Kidney (tissue), 14 donors: ENCODE data around the gene ARHGAP29. TPM values are rescaled to one million over a fixed set of nuclear protein-coding genes. Genes with fewer than 3 reads are reported as not detected.

Experiments used
- DNase-seq, 5 donors: peaks; one replicate each; pipeline ENCODE4 v3.0.0-alpha.2; 2013 to 2020
- FAIRE-seq: peaks from 2 replicates; lab custom pipeline; 2012; peaks lifted over from hg19 to GRCh38; lab: Jason Lieb, UNC
- H3K27ac ChIP-seq, 2 donors: one replicate each; pipeline ENCODE4 v1.7.0; 2013; ENCODE audit warnings: low read depth in 2 of 2, low read length in 2 of 2, inconsistent platforms in 1 of 2
- H3K27me3 ChIP-seq: one replicate; pipeline ENCODE4 v1.7.1; 2013; ENCODE audit warnings: low read length, inconsistent platforms; ENCODE audit not compliant: control insufficient read depth, insufficient read depth
- H3K36me3 ChIP-seq, 3 donors: one replicate each; pipeline versions ENCODE4 v1.7.0 to v1.7.1; 2013; ENCODE audit warnings: low read length in 3 of 3, control low read depth in 1 of 3, inconsistent platforms in 1 of 3; ENCODE audit not compliant: insufficient read depth in 3 of 3, control insufficient read depth in 2 of 3
- H3K4me1 ChIP-seq, 3 donors: one replicate each; pipeline versions ENCODE4 v1.7.0 to v1.7.1; 2013; ENCODE audit warnings: low read length in 3 of 3, inconsistent platforms in 1 of 3, low read depth in 1 of 3; ENCODE audit not compliant: control insufficient read depth in 2 of 3, insufficient read depth in 2 of 3
- H3K4me3 ChIP-seq, 3 donors: one replicate each; pipeline versions ENCODE4 v1.7.0 to v1.8.1; 2013; ENCODE audit warnings: low read length in 3 of 3, control low read depth in 1 of 3, inconsistent platforms in 1 of 3
- H3K9ac ChIP-seq, 3 donors: one replicate each; pipeline versions ENCODE4 v1.7.0 to v1.7.1; 2013; ENCODE audit warnings: low read length in 3 of 3, control low read depth in 1 of 3, inconsistent platforms in 1 of 3
- H3K9me3 ChIP-seq, 3 donors: one replicate each; pipeline versions ENCODE4 v1.7.0 to v1.7.1; 2013; ENCODE audit warnings: low read length in 3 of 3, control low read depth in 1 of 3, inconsistent platforms in 1 of 3; ENCODE audit not compliant: control insufficient read depth in 2 of 3, insufficient read depth in 1 of 3
- intact Hi-C: fragments of 100-400 bp; cut with DNase I; formaldehyde crosslinking; loops from one replicate; pipeline ENCODE4 v1.11.1; 2022
- polyA plus RNA-seq: library from polyadenylated mRNA; stranded (reverse); fragments of 350-450 nt; fragmentation: Illumina TruSeq; extraction: RNeasy Lipid Tissue Mini Kit (QIAGEN cat#74804); gene quantifications from one replicate; pipeline ENCODE4 v1.2.3, GENCODE V29; 2014; ENCODE audit warnings: low read depth, low replicate concordance; ENCODE audit not compliant: insufficient read depth
- total RNA-seq: library from RNA; stranded (reverse); fragmentation: NEBNext Ultra II Directional; extraction: Animal tissue kit (Norgen Biotek cat#: 25700); gene quantifications from one replicate; pipeline ENCODE4 v1.2.1, GENCODE V29; 2021
- TF ChIP-seq, protein P1 (sequence below): IDR thresholded peaks from 3 replicates; pipeline ENCODE4 v1.5.1; 2012; ENCODE audit warnings: mild to moderate bottlenecking, moderate library complexity, borderline replicate concordance; ENCODE audit not compliant: insufficient read depth; ENCODE audit errors: extremely low read depth
- donor health status: control.
- donor health status: control.
- donor health status: control.
- donor health status: control.
- donor health status: control.
- donor health status: DM: yes; HTN: yes; CAD: no.
- donor health status: Normal renal cell carcinoma (clear cell type).

ARHGAP29 gene
- total and polyA plus RNA-seq, 2 donors from 2014 or later = 15.9 to 145 TPM

DNA sequence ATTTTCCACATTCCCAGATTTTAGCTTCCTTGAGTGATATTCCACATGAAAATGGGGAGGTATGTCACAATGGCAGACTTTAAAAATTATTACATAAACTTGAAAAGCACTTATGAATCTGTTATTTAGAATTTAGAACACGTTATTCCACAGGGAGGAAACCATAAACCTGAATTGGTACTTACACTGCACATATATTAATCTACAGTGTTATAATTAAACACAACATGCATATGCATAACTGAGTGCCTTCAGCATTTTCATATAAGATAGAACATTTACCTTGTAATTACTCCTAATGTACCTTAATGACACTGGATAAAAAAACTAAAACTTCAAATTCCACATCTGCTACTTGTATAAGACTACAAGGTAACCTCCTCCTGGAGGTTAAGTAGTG, 9.8 kb downstream of the ARHGAP29 start:
- TF ChIP-seq, protein P1, sequence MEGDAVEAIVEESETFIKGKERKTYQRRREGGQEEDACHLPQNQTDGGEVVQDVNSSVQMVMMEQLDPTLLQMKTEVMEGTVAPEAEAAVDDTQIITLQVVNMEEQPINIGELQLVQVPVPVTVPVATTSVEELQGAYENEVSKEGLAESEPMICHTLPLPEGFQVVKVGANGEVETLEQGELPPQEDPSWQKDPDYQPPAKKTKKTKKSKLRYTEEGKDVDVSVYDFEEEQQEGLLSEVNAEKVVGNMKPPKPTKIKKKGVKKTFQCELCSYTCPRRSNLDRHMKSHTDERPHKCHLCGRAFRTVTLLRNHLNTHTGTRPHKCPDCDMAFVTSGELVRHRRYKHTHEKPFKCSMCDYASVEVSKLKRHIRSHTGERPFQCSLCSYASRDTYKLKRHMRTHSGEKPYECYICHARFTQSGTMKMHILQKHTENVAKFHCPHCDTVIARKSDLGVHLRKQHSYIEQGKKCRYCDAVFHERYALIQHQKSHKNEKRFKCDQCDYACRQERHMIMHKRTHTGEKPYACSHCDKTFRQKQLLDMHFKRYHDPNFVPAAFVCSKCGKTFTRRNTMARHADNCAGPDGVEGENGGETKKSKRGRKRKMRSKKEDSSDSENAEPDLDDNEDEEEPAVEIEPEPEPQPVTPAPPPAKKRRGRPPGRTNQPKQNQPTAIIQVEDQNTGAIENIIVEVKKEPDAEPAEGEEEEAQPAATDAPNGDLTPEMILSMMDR = no peak
- FAIRE-seq = no peak
- DNase-seq = no peak
- intact Hi-C loops = no loop called here
- Histone ChIP-seq H3K27ac (no peak overlapping the region), H3K9ac (no peak overlapping the region), H3K36me3 (peaks cover 0 to 2% (median 0%) of the 10 kb centered on the region in 3 donors), H3K9me3 (no peaks in the 10 kb centered on the region), H3K4me3 (no peak overlapping the region), H3K4me1 (peaks cover 0 to 16% (median 3%) of the 10 kb centered on the region in 3 donors), H3K27me3 (no peaks in the 10 kb centered on the region)

- DNase-seq (no peak), FAIRE-seq (peak; percentile 63)
- Histone ChIP-seq H3K4me3 (no peak overlapping the region), H3K9ac (no peak overlapping the region), H3K27ac (no peak overlapping the region), H3K9me3 (no peaks in the 10 kb centered on the region), H3K27me3 (no peaks in the 10 kb centered on the region), H3K4me1 (peaks cover 0 to 20% (median 0%) of the 10 kb centered on the region in 3 donors), H3K36me3 (peaks cover 0 to under 1% (median 0%) of the 10 kb centered on the region in 3 donors)
- TF ChIP-seq, protein P1 = no peak
- intact Hi-C loops = no loop called here
These were observed 11.5 kb downstream of the ARHGAP29 start for GRCh38 chr1:94225845-94226244.

GRCh38 chr1:94218332-94218731, 19.1 kb downstream of the ARHGAP29 start:
- H3K9ac ChIP-seq = no peak overlapping the region
- no peak overlapping the region for H3K4me3 ChIP-seq
- FAIRE-seq (no peak), DNase-seq (peak in 1 of 5 donors; percentile 20)
- TF ChIP-seq, protein P1 = no peak
- no peak overlapping the region for H3K27ac ChIP-seq
- H3K36me3 ChIP-seq = peaks cover 2 to 12% (median 9%) of the 10 kb centered on the region in 3 donors
- intact Hi-C loops = no loop called here
- H3K27me3 ChIP-seq = no peaks in the 10 kb centered on the region
- H3K9me3 ChIP-seq = no peaks in the 10 kb centered on the region
- H3K4me1 ChIP-seq = peaks cover 0 to 7% (median 3%) of the 10 kb centered on the region in 3 donors

DNA sequence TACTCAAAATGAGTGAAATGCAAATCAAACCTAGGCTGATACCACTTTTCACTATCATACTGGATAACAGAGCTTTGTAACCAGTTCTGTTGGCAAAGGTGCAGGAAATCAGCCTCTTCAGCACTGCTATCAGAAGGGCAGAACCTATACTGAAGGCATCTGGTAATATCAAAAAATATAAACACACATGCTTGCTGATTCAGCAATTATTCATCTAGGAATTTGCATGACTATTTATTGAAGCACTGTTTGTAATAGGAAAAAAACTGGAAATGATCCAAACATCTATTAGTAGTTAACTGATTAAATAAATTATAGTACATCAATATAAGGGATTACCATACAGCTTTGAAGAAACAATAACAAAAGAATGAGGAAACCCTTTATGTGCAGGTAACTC, 21.4 kb downstream of the ARHGAP29 start:
- DNase-seq (no peak), FAIRE-seq (no peak)
- TF ChIP-seq, protein P1 = no peak
- peaks cover 0 to 3% (median 3%) of the 10 kb centered on the region in 3 donors for H3K4me1 ChIP-seq
- no peak overlapping the region for H3K9ac ChIP-seq
- no peaks in the 10 kb centered on the region for H3K27me3 ChIP-seq
- intact Hi-C loops = no loop called here
- H3K4me3 ChIP-seq = no peak overlapping the region
- peaks cover 2 to 12% (median 9%) of the 10 kb centered on the region in 3 donors for H3K36me3 ChIP-seq
- H3K27ac ChIP-seq = no peak overlapping the region
- H3K9me3 ChIP-seq = no peaks in the 10 kb centered on the region
